22Rv1 (cell line): ENCODE measurements around the gene BCL2L11.

ENCODE experiments used
- CTCF ChIP-seq: fragments of 450-650 bp; IDR thresholded peaks from 2 replicates; pipeline ENCODE4 v1.5.1; 2017; ENCODE audit warnings: mild to moderate bottlenecking
- ZFX ChIP-seq: fragments of 450-650 bp; IDR thresholded peaks from 2 replicates; pipeline ENCODE4 v1.6.1; 2017; ENCODE audit warnings: antibody characterized with exemption, borderline replicate concordance

- TF ChIP-seq CTCF (no peak), ZFX (no peak)
Observed at GRCh38 chr2:111148925-111149324, 28.2 kb downstream of the BCL2L11 start.
